IMR-90 (cell line): ENCODE data around the gene ANO8. TPM values are rescaled to one million over a fixed set of nuclear protein-coding genes. Genes with fewer than 3 reads are reported as not detected.

Source experiments
- ATAC-seq: fragments of 200-7000 bp; cut with Tn5 transposase; 2 replicates; pipeline ENCODE4 v1.9.1; 2020; ENCODE audit warnings: low read depth, mild to moderate bottlenecking, moderate library complexity
- BruUV-seq: library from RNA; stranded (reverse); fragments of 400-500 nt; replicated peaks from 2 replicates; lab custom pipeline; 2021; lab: Mats Ljungman, UMichigan
- CTCF ChIA-PET: fragments of 300-600 bp; formaldehyde crosslinking; extraction: SDS; loops from one replicate; lab custom pipeline; 2021; ENCODE audit warnings: antibody characterized with exemption; lab: Yijun Ruan, JAX
- POLR2A ChIA-PET: fragments of 300-600 bp; sonication (Branson Sonifier 250); formaldehyde crosslinking; loops from one replicate; lab custom pipeline; 2022; ENCODE audit warnings: antibody characterized with exemption; ENCODE audit not compliant: unreplicated experiment; lab: Charles Lee
- DNase-seq: peaks from one replicate; pipeline ENCODE4 v3.0.0; 2013
- H2AFZ ChIP-seq: replicated peaks from 2 replicates; pipeline ENCODE3; 2013; ENCODE audit warnings: low read length, mild to moderate bottlenecking; ENCODE audit not compliant: poor library complexity
- H2AK5ac ChIP-seq: 2 replicates; pipeline ENCODE4 v1.6.1; 2013; ENCODE audit warnings: low read depth, low read length, inconsistent platforms
- H2AK9ac ChIP-seq: replicated peaks from 2 replicates; pipeline ENCODE3; 2013; ENCODE audit warnings: mild to moderate bottlenecking, low read depth, low read length, moderate library complexity; ENCODE audit not compliant: poor library complexity
- H2BK120ac ChIP-seq: 2 replicates; pipeline ENCODE4 v1.6.1; 2013; ENCODE audit warnings: low read depth, low read length, inconsistent platforms
- H2BK15ac ChIP-seq: 3 replicates; pipeline ENCODE4 v1.6.1; 2013; ENCODE audit warnings: low read depth, low read length, inconsistent platforms
- H2BK20ac ChIP-seq: 2 replicates; pipeline ENCODE4 v1.6.1; 2013; ENCODE audit warnings: low read depth, mild to moderate bottlenecking, inconsistent platforms, low read length, moderate library complexity
- H2BK5ac ChIP-seq: 2 replicates; pipeline ENCODE4 v1.6.1; 2013; ENCODE audit warnings: mild to moderate bottlenecking, low read depth, low read length, inconsistent platforms; ENCODE audit not compliant: poor library complexity, severe bottlenecking
- H3K14ac ChIP-seq: replicated peaks from 2 replicates; pipeline ENCODE4 v1.6.1; 2013; ENCODE audit warnings: low read depth, low read length, inconsistent platforms
- H3K18ac ChIP-seq: 2 replicates; pipeline ENCODE4 v1.6.1; 2013; ENCODE audit warnings: low read depth, low read length, control low read depth
- H3K23ac ChIP-seq: 2 replicates; pipeline ENCODE4 v1.6.1; 2013; ENCODE audit warnings: low read depth, low read length, inconsistent platforms
- H3K27ac ChIP-seq: 2 replicates; pipeline ENCODE4 v1.5.1; 2013; ENCODE audit warnings: mild to moderate bottlenecking, control low read depth, low read length; ENCODE audit not compliant: insufficient read depth
- H3K27me3 ChIP-seq: 2 replicates; pipeline ENCODE4 v1.6.1; 2013; ENCODE audit warnings: low read length; ENCODE audit not compliant: control insufficient read depth, insufficient read depth
- H3K36me3 ChIP-seq: 2 replicates; pipeline ENCODE4 v1.6.1; 2013; ENCODE audit warnings: low read length, mixed read lengths; ENCODE audit not compliant: control insufficient read depth, insufficient read depth
- H3K4ac ChIP-seq: 2 replicates; pipeline ENCODE4 v1.6.1; 2013; ENCODE audit warnings: low read depth, low read length, inconsistent platforms
- H3K4me1 ChIP-seq: 2 replicates; pipeline ENCODE4 v1.6.1; 2013; ENCODE audit warnings: low read length, mixed read lengths; ENCODE audit not compliant: control insufficient read depth, insufficient read depth
- H3K4me2 ChIP-seq: 2 replicates; pipeline ENCODE4 v1.6.1; 2013; ENCODE audit warnings: low read depth, mild to moderate bottlenecking, control low read depth, low read length, moderate library complexity
- H3K4me3 ChIP-seq: 2 replicates; pipeline ENCODE4 v1.5.1; 2013; ENCODE audit warnings: low read depth, mild to moderate bottlenecking, control low read depth, low read length, moderate library complexity; ENCODE audit not compliant: insufficient read depth
- H3K56ac ChIP-seq: 2 replicates; pipeline ENCODE4 v1.6.1; 2013; ENCODE audit warnings: low read length, inconsistent platforms; ENCODE audit not compliant: insufficient read depth; ENCODE audit errors: extremely low read depth
- H3K79me1 ChIP-seq, 2 experiments: 2 replicates each; pipeline ENCODE4 v1.6.1; 2013; ENCODE audit warnings: low read length in 2 of 2, inconsistent platforms in 1 of 2, low read depth in 1 of 2
- H3K9ac ChIP-seq: 2 replicates; pipeline ENCODE4 v1.6.1; 2013; ENCODE audit warnings: low read depth, low read length, control low read depth
- H3K9me1 ChIP-seq: 2 replicates; pipeline ENCODE4 v1.6.1; 2013; ENCODE audit warnings: low read length, inconsistent platforms; ENCODE audit not compliant: insufficient read depth
- H3K9me3 ChIP-seq: 2 replicates; pipeline ENCODE4 v1.6.1; 2013; ENCODE audit warnings: low read length; ENCODE audit not compliant: control insufficient read depth, insufficient read depth
- H4K20me1 ChIP-seq: 2 replicates; pipeline ENCODE4 v1.6.1; 2013; ENCODE audit warnings: low read length, inconsistent platforms; ENCODE audit not compliant: insufficient read depth
- H4K5ac ChIP-seq: 2 replicates; pipeline ENCODE4 v1.6.1; 2013; ENCODE audit warnings: mild to moderate bottlenecking, low read depth, low read length, control low read depth
- H4K8ac ChIP-seq, 2 experiments: 2 replicates each; pipeline ENCODE4 v1.6.1; 2013; ENCODE audit warnings: low read depth in 2 of 2, low read length in 2 of 2, control low read depth in 1 of 2, inconsistent platforms in 1 of 2
- H4K91ac ChIP-seq: 2 replicates; pipeline ENCODE4 v1.6.1; 2013; ENCODE audit warnings: low read depth, low read length, inconsistent platforms; ENCODE audit not compliant: insufficient read depth
- FOS ChIP-seq: fragments of 150-350 bp; IDR thresholded peaks from 2 replicates; pipeline ENCODE4 v1.6.1; 2016; ENCODE audit warnings: low read depth, low read length
- NFE2L2 ChIP-seq: fragments of 150-350 bp; IDR thresholded peaks from 2 replicates; pipeline ENCODE4 v1.6.1; 2016; ENCODE audit warnings: low read depth, mild to moderate bottlenecking, low read length
- WGBS, 2 experiments: methylation state at CpG; one replicate each; pipeline versions ENCODE4 v1.1.5 to v1.1.7; 2013; ENCODE audit warnings: missing lambda C conversion rate in 2 of 2; ENCODE audit not compliant: insufficient read length in 1 of 2; ENCODE audit errors: extremely low coverage in 2 of 2; 5-methylcytosine and 5-hydroxymethylcytosine counted together
- dilution Hi-C: fragments of 300-500 bp; cut with HindIII; formaldehyde crosslinking; loops from one replicate; pipeline ENCODE4 v1.14.3; 2018; ENCODE audit warnings: low sequenced_read_pairs; ENCODE audit not compliant: unreplicated experiment
- in situ Hi-C: fragments of 300-500 bp; cut with MboI; formaldehyde crosslinking; loops from 3 replicates; pipeline ENCODE4 v1.14.3; 2019; ENCODE audit warnings: low sequenced_read_pairs, inconsistent platforms, mixed read lengths
- intact Hi-C: fragments of 100-400 bp; cut with micrococcal nuclease; formaldehyde crosslinking; loops from 2 replicates; pipeline ENCODE4 v1.10.0; 2022
- polyA plus RNA-seq, 3 experiments: library from polyadenylated mRNA; depleted of rRNA; stranded (reverse); fragments of >200 nt; gene quantifications; 2 replicates each; pipeline ENCODE4 v1.2.3, GENCODE V29; 2012; ENCODE audit warnings: low replicate concordance in 1 of 3
- total RNA-seq: library from RNA; depleted of rRNA; stranded (reverse); fragments of >200 nt; gene quantifications from 2 replicates; pipeline ENCODE4 v1.2.3, GENCODE V29; 2012

The ANO8 gene
- total and polyA plus RNA-seq, 2 of the 4 experiments (the other 2 are of a cell fraction): 1.6 to 5.6 TPM

DNA sequence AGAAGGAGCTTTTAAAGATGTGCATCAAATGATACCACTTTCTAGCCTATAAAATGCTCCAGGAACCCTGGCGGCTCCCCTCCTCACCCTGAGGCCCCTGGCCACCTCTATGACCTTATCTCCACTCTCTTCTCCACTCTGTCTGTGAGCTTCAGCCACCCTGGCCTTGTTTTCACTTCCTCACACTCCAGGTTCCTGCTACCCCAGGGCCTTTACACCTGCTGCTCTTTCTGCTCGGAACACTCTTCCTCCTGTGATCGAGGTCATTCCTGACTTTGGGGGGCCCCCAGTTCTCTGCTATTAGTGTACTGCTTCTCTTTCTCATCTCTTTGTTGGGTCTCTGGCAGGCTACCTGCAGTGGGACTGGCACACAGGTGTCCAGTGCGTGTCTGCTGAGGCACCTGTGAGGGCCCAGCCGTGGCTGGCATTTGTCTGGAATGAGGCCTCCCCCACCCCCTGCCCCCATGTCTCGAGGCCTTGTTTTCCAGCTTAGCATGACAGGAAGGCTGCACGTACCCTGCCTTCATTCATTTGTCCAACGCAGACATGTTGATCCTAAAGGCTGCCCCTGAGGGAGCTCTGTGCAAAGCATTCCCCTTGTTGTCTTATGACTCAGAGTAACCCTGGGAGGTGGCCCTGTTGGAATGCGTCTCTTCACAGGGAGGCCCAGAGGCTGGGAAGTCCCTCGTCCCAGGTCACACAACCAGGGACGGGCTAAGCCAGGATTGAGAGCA lies 23.0 kb downstream of the ANO8 start:
- Histone ChIP-seq H2BK120ac (no peak overlapping the region), H2BK15ac (no peak overlapping the region), H3K4me1 (peaks cover 12% of the 10 kb centered on the region), H3K4ac (peak overlapping the region; percentile 79), H3K9me1 (peaks cover 17% of the 10 kb centered on the region), H3K14ac (peak overlapping the region; percentile 19), H3K36me3 (peaks cover 29% of the 10 kb centered on the region), H3K4me3 (no peak overlapping the region), H3K23ac (no peak overlapping the region), H3K9me3 (no peaks in the 10 kb centered on the region), H3K79me1 (peaks cover 34 to 73% of the 10 kb centered on the region in 2 experiments), H2AK9ac (peak overlapping the region; percentile 92), H3K27ac (peak overlapping the region; percentile 81), H2AFZ (no peak overlapping the region), H4K91ac (peak overlapping the region; percentile 73), H2AK5ac (peak overlapping the region; percentile 93), H3K56ac (no peak overlapping the region), H4K5ac (peak overlapping the region; percentile 42; the same call in 1 of the 2 replicates), H3K9ac (peak overlapping the region; percentile 22; the same call in 1 of the 2 replicates), H3K4me2 (peak overlapping the region; percentile 57), H2BK5ac (peak overlapping the region; percentile 89), H4K8ac (peak overlapping the region; percentile 30 to 43; a peak in 1 of 4 replicates), H2BK20ac (0 out of 2 replicates have a peak overlapping the region, but pooled peaks have one; percentile 25), H3K27me3 (no peaks in the 10 kb centered on the region), H4K20me1 (peaks cover 29% of the 10 kb centered on the region), H3K18ac (no peak overlapping the region)
- WGBS, 2 experiments: 67% methylated on average over 10 of the region's 11 CpGs; no CpG with 5 or more reads in 1 of the 2 experiments
- TF ChIP-seq NFE2L2: no peak
- TF ChIP-seq FOS: peak; percentile 66
- ATAC-seq: peak; percentile 48
- POLR2A ChIA-PET: no interaction called here
- DNase-seq: peak; percentile 79
- in situ Hi-C loops: no loop called here
- CTCF ChIA-PET: no interaction called here
- intact Hi-C loops: no loop called here
- no TSS peak for BruUV-seq
- dilution Hi-C loops: no loop called here
